Karpas-422 (cell line): ENCODE results near the gene TRAF3. TPM values are rescaled to one million over a fixed set of nuclear protein-coding genes. Genes with fewer than 3 reads are reported as not detected.
"Not testable (repeated sequence)": the region's sequence is repeated elsewhere in the genome, so short reads cannot be mapped to it uniquely, and the experiment has no call there.

Experiments used
- DNase-seq: peaks from one replicate; pipeline ENCODE4 v3.0.0-alpha.2; 2015
- H2AFZ ChIP-seq: fragments of 200-600 bp; sonication (generic); 2 replicates; pipeline ENCODE4 v1.6.1; 2014; ENCODE audit warnings: antibody characterized with exemption, low read length, mixed read lengths
- H3K27ac ChIP-seq: fragments of 200-600 bp; sonication (generic); 2 replicates; pipeline ENCODE4 v1.5.1; 2014; ENCODE audit warnings: mild to moderate bottlenecking, low read length, moderate library complexity
- H3K27me3 ChIP-seq: fragments of 200-600 bp; sonication (generic); 2 replicates; pipeline ENCODE4 v1.6.1; 2014; ENCODE audit warnings: low read length, mixed read lengths
- H3K36me3 ChIP-seq: fragments of 200-600 bp; sonication (generic); 2 replicates; pipeline ENCODE4 v1.6.1; 2014; ENCODE audit warnings: low read length, mixed read lengths; ENCODE audit not compliant: insufficient read depth
- H3K4me1 ChIP-seq: fragments of 200-600 bp; sonication (generic); 2 replicates; pipeline ENCODE4 v1.6.1; 2014; ENCODE audit warnings: mild to moderate bottlenecking, low read length, mixed read lengths
- H3K4me2 ChIP-seq: fragments of 200-600 bp; sonication (generic); 2 replicates; pipeline ENCODE4 v1.6.1; 2014; ENCODE audit warnings: low read length, low read depth, mild to moderate bottlenecking; ENCODE audit not compliant: poor library complexity, severe bottlenecking
- H3K4me3 ChIP-seq: fragments of 200-600 bp; sonication (generic); 2 replicates; pipeline ENCODE4 v1.5.1; 2014; ENCODE audit warnings: mild to moderate bottlenecking, antibody characterized with exemption, low read length, mixed read lengths
- H3K79me2 ChIP-seq: fragments of 200-600 bp; sonication (generic); 2 replicates; pipeline ENCODE4 v1.6.1; 2014; ENCODE audit warnings: mild to moderate bottlenecking, low read length, mixed read lengths
- H3K9ac ChIP-seq: fragments of 200-600 bp; sonication (generic); 2 replicates; pipeline ENCODE4 v1.6.0; 2014; ENCODE audit warnings: low read length
- H3K9me2 ChIP-seq: fragments of 200-600 bp; sonication (generic), shearing (Covaris generic); replicated peaks from 2 replicates; pipeline ENCODE4 v1.6.0; 2014; ENCODE audit warnings: mild to moderate bottlenecking, low read length, moderate library complexity; ENCODE audit not compliant: insufficient read depth
- H3K9me3 ChIP-seq: fragments of 300-700, 200-600 bp; sonication (generic); 2 replicates; pipeline ENCODE4 v1.6.1; 2014; ENCODE audit warnings: low read length, mixed read lengths
- H4K20me1 ChIP-seq: fragments of 200-600 bp; sonication (generic); 2 replicates; pipeline ENCODE4 v1.6.1; 2014; ENCODE audit warnings: mild to moderate bottlenecking, antibody characterized with exemption, low read length, low read depth; ENCODE audit not compliant: insufficient read depth
- total RNA-seq: library from RNA; depleted of rRNA; stranded (reverse); fragments of >200 nt; shearing (Covaris generic); gene quantifications from 2 replicates; pipeline ENCODE4 v1.2.3, GENCODE V29; 2014; ENCODE audit warnings: low replicate concordance

TRAF3 gene
- total RNA-seq, 1 experiment from 2014 or later = 79.1 TPM

DNA sequence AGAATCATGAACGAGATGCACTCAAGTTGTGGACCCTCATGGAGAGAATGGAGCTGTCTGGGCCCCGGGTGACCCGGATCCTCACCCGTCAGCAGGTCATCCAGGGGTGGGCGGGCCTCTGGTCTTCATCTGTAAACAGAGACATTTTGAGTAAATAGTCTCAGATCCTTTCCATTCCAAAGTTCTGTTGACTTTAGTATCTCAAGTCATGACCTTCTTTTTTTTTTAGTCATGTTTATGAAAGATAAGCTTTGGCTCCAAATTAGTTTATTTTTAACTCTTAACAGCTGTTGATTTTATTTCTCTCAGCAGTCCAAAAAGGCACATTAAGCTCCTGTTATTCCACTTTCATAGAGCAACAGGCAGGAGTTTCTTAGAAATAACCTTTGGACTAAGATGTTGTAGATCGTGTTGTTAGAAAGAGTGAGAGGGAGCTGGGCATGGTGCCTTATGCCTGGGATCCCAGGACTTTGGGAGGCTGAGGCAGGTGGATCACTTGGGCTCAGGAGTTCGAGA is 96.4 kb downstream of the TRAF3 start:
- DNase-seq = no peak
- Histone ChIP-seq H3K9me3 (no peaks in the 10 kb centered on the region), H3K79me2 (peaks cover 49% of the 10 kb centered on the region), H4K20me1 (0 out of 2 replicates have a peak, but pooled peaks cover 15% of the 10 kb centered on the region), H3K9ac (no peak overlapping the region), H3K4me3 (no peak overlapping the region), H3K9me2 (no peaks in the 10 kb centered on the region), H3K27me3 (no peaks in the 10 kb centered on the region), H2AFZ (no peak overlapping the region), H3K27ac (no peak overlapping the region), H3K36me3 (peaks cover 87% of the 10 kb centered on the region), H3K4me2 (no peak overlapping the region), H3K4me1 (no peaks in the 10 kb centered on the region)

DNA sequence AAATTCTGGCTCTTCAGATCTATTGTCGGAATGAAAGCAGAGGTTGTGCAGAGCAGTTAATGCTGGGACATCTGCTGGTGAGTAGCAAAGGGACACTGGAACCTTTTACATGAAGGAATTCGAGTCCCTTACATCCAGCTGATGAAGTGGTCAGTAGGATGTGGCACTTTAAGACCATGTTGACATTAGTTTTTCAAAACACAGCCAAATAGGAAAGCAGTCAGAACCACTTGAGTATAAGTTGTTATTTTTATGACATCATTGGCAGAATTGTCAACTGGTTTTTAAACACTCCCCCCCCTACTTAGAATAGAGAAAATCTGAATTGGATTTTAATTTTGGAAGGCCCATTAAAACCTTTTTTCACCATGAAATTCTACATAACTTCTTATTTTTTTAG is 98.4 kb downstream of the TRAF3 start:
- 0 out of 2 replicates have a peak, but pooled peaks cover 9% of the 10 kb centered on the region for H4K20me1 ChIP-seq
- peaks cover 37% of the 10 kb centered on the region for H3K79me2 ChIP-seq
- H2AFZ ChIP-seq = no peak overlapping the region

DNA sequence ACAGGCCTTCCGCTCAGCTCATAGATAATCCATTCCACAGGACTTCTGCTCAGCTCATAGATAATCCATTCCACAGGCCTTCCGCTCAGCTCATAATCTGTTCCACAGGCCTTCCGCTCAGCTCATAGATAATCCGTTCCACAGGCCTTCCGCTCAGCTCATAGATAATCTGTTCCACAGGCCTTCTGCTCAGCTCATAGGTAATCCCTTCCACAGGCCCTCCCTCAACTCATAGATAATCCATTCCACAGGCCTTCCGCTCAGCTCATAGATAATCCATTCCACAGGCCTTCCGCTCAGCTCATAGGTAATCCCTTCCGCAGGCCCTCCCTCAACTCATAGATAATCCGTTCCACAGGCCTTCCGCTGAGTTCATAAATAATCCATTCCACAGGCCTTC is 100.3 kb downstream of the TRAF3 start:
- DNase-seq, H3K9ac ChIP-seq, H3K27me3 ChIP-seq, H3K9me2 ChIP-seq, H3K9me3 ChIP-seq, H3K4me1 ChIP-seq, H4K20me1 ChIP-seq, H3K4me3 ChIP-seq, H3K4me2 ChIP-seq, H2AFZ ChIP-seq: not testable (repeated sequence)
- 0 out of 2 replicates have a peak overlapping the region, but pooled peaks have one; percentile 36 for H3K27ac ChIP-seq
- peaks cover 69% of the 10 kb centered on the region for H3K36me3 ChIP-seq
- H3K79me2 ChIP-seq = peaks cover 25% of the 10 kb centered on the region

More for the DNA sequence above, 98.4 kb downstream of the TRAF3 start:
- no peaks in the 10 kb centered on the region for H3K9me2 ChIP-seq
- H3K4me2 ChIP-seq = no peak overlapping the region
- H3K27me3 ChIP-seq = no peaks in the 10 kb centered on the region
- H3K4me1 ChIP-seq = no peaks in the 10 kb centered on the region
- peaks cover 78% of the 10 kb centered on the region for H3K36me3 ChIP-seq
- H3K4me3 ChIP-seq = no peak overlapping the region
- no peak for DNase-seq
- no peaks in the 10 kb centered on the region for H3K9me3 ChIP-seq
- no peak overlapping the region for H3K27ac ChIP-seq
- no peak overlapping the region for H3K9ac ChIP-seq

DNA sequence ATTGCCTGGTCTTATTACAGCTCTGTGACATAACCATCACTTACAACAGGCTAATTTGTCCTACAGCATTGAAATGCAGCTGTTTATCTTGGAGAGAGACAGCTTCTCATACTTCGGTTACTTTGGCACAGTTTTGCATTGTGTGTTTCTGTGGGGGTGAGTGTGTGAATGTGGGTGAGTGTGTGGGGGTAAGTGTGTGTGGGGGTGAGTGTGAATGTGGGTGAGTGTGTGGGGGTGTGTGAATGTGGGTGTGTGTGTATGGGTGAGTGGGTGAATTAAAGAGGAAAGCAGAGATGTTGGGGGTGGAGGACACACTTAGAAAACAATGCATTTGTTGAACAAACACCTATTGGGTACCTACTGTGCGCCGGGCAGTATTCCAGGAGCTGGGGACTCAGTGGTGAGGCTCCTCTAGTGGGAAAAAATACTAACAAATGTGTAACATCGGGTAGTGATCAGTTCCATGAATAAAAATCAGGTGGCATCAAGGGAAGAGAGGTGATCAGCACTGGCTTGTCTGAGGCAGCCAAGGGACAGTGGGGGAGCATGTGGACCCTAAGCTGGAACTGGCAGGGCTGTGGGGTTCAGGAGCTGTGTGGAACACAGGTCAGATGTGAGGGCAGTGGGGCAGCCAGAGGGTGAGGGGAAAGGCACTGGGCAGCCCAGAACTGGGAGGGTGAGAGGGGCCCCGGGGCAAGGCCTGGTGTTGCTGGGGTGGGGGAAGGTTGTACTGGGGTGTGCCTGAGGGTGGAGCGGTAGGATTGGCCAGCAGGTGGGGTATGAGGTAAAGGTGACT is 101.1 kb downstream of the TRAF3 start:
- H3K9me3 ChIP-seq = no peaks in the 10 kb centered on the region
- 0 out of 2 replicates have a peak, but pooled peaks cover 4% of the 10 kb centered on the region for H4K20me1 ChIP-seq
- H3K9me2 ChIP-seq = no peaks in the 10 kb centered on the region
- no peaks in the 10 kb centered on the region for H3K27me3 ChIP-seq
- no peaks in the 10 kb centered on the region for H3K4me1 ChIP-seq
- no peak overlapping the region for H2AFZ ChIP-seq
- H3K79me2 ChIP-seq = peaks cover 25% of the 10 kb centered on the region
- H3K36me3 ChIP-seq = peaks cover 71% of the 10 kb centered on the region
- DNase-seq = peak; percentile 70
- no peak overlapping the region for H3K9ac ChIP-seq
- H3K4me2 ChIP-seq = no peak overlapping the region
- H3K27ac ChIP-seq = peak overlapping the region; percentile 36
- H3K4me3 ChIP-seq = no peak overlapping the region

DNA sequence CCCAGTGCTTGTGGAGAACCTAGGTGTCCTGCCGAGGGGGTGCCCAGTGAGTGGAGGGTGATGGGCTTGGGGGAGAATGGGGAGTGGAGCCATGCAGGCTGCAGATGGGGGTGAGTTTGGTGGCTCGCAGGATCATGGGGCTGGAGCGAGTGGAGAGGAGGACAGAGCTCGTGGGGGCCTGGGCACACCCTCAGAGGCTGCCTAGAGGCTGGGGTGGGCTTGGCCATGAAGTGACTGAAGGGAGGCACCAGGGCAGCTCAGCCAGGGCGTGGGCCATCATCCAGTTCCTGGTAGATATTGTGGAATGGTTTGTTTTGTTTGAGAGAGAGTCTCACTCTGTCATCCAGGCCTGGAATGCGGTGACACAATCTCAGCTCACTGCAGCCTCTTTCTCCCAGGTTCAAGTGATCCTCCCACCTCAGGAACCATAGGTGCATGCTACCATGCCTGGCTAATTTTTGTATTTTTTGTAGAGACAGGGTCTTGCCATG is 101.8 kb downstream of the TRAF3 start:
- peaks cover 70% of the 10 kb centered on the region for H3K36me3 ChIP-seq
- H3K79me2 ChIP-seq = peaks cover 25% of the 10 kb centered on the region
- H3K4me1 ChIP-seq = no peaks in the 10 kb centered on the region
- no peaks in the 10 kb centered on the region for H3K27me3 ChIP-seq
- H3K4me3 ChIP-seq = no peak overlapping the region
- no peak for DNase-seq
- no peaks in the 10 kb centered on the region for H4K20me1 ChIP-seq
- H3K9ac ChIP-seq = no peak overlapping the region
- no peaks in the 10 kb centered on the region for H3K9me2 ChIP-seq
- H3K9me3 ChIP-seq = no peaks in the 10 kb centered on the region
- H3K27ac ChIP-seq = 0 out of 2 replicates have a peak overlapping the region, but pooled peaks have one; percentile 36
- H3K4me2 ChIP-seq = no peak overlapping the region
- H2AFZ ChIP-seq = no peak overlapping the region

DNA sequence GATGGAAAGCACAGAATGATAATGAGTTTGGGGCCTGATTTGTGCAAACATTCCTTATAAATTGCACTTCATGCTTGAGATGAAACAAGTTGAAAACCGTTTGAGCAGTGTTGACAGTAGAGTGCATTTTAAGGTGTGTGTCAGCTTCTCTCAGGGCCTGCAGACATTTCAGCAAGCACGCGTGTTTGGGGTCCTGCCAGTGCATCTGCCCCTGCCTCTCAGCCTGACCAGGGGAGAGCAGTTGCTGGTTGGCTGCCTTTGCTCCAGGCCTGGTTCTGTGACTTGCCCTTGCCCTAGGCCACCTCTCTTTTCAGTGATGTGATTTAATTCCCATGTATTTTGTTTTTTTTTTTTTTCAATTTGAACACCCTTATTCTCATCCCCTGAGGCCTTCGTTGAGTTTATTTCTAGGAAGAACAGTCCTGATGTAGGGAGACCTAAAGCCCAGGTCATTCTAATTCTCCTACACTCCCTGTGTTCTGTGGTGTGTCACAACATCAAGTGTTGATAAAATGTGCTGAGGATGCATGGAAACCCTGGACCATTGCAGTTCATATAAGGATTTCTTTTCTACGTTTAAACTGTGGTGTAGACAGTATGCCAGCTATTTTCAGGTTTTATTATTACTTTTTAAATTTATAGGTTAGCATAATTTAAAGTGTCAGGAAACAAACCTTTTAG is 105.1 kb downstream of the TRAF3 start:
- Histone ChIP-seq H2AFZ (no peak overlapping the region), H3K9ac (no peak overlapping the region), H3K36me3 (peaks cover 68% of the 10 kb centered on the region), H4K20me1 (no peaks in the 10 kb centered on the region), H3K4me3 (no peak overlapping the region), H3K9me2 (no peaks in the 10 kb centered on the region), H3K9me3 (no peaks in the 10 kb centered on the region), H3K27ac (peak overlapping the region; percentile 35; the same call in 1 of the 2 replicates), H3K27me3 (no peaks in the 10 kb centered on the region), H3K4me1 (no peaks in the 10 kb centered on the region), H3K79me2 (peaks cover 11% of the 10 kb centered on the region; the same call in 1 of the 2 replicates), H3K4me2 (no peak overlapping the region)
- no peak for DNase-seq

DNA sequence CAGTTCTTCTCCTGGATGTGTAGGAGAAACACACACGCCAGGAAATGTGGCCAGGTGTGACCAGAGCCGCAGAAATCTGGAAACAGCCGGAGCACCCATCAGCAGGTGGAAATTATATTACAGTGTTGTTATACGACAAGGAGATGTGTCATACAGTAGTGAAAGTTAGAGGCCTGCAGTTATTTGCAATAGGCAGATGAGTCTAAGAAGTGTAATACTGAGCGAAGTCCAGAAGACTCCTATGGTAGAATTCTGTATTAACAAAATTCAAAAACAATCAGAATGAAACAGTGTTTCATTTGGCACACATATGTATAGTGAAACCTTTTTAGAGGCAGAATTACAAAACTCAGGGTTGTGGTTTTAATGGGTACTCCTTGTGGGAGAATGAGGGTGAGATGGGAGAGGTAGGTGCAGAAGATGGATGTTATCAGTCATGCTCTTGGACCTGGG is 105.9 kb downstream of the TRAF3 start:
- H3K9me2 ChIP-seq = no peaks in the 10 kb centered on the region
- H3K4me2 ChIP-seq = no peak overlapping the region
- no peak for DNase-seq
- peaks cover 9% of the 10 kb centered on the region; the same call in 1 of the 2 replicates for H3K79me2 ChIP-seq
- H3K27me3 ChIP-seq = no peaks in the 10 kb centered on the region
- H4K20me1 ChIP-seq = no peaks in the 10 kb centered on the region
- H3K27ac ChIP-seq = no peak overlapping the region
- H2AFZ ChIP-seq = no peak overlapping the region
- H3K9me3 ChIP-seq = no peaks in the 10 kb centered on the region
- peaks cover 65% of the 10 kb centered on the region for H3K36me3 ChIP-seq
- no peak overlapping the region for H3K9ac ChIP-seq
- H3K4me3 ChIP-seq = no peak overlapping the region
- H3K4me1 ChIP-seq = no peaks in the 10 kb centered on the region

DNA sequence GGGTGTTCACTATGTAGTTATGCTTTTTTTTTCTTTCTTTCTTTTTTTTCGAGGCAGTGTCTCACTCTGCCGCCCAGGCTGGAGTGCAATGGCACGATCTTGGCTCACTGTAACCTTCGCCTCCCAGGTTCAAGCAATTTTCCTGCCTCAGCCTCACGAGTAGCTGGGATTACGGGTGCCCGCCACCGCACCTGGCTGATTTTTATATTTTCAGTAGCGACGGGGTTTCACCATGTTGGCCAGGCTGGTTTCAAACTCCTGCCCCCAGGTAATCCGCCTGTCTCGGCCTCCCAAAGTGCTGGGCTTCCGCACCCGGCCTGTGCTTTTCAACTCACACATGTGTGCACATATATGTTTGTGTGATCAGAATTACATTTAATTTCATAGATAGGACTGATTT is 106.3 kb downstream of the TRAF3 start:
- H3K27ac ChIP-seq = no peak overlapping the region
- H3K4me3 ChIP-seq = no peak overlapping the region
- peaks cover 6% of the 10 kb centered on the region; the same call in 1 of the 2 replicates for H3K79me2 ChIP-seq

More for the DNA sequence above, 106.3 kb downstream of the TRAF3 start:
- H4K20me1 ChIP-seq = no peaks in the 10 kb centered on the region
- no peak overlapping the region for H2AFZ ChIP-seq
- peaks cover 68% of the 10 kb centered on the region for H3K36me3 ChIP-seq
- H3K27me3 ChIP-seq = no peaks in the 10 kb centered on the region
- no peak overlapping the region for H3K9ac ChIP-seq
- no peak for DNase-seq
- H3K4me1 ChIP-seq = no peaks in the 10 kb centered on the region
- H3K9me3 ChIP-seq = no peaks in the 10 kb centered on the region
- H3K4me2 ChIP-seq = no peak overlapping the region
- H3K9me2 ChIP-seq = no peaks in the 10 kb centered on the region
